Stimulated activated CD4-positive, alpha-beta T cell treated with anti-CD3 and anti-CD28 coated beads, TNF-alpha, amount 100 ng/mL, for 48 hours (primary cell): ENCODE data around the gene CD27.
"Not testable (repeated sequence)": the region's sequence is repeated elsewhere in the genome, so short reads cannot be mapped to it uniquely, and the experiment has no call there.

Experiments used
- DNase-seq, 3 donors: peaks; one replicate each; pipeline ENCODE4 v3.0.0-alpha.2; 2020; ENCODE audit warnings: low read depth in 3 of 3

Gene CD27

DNA sequence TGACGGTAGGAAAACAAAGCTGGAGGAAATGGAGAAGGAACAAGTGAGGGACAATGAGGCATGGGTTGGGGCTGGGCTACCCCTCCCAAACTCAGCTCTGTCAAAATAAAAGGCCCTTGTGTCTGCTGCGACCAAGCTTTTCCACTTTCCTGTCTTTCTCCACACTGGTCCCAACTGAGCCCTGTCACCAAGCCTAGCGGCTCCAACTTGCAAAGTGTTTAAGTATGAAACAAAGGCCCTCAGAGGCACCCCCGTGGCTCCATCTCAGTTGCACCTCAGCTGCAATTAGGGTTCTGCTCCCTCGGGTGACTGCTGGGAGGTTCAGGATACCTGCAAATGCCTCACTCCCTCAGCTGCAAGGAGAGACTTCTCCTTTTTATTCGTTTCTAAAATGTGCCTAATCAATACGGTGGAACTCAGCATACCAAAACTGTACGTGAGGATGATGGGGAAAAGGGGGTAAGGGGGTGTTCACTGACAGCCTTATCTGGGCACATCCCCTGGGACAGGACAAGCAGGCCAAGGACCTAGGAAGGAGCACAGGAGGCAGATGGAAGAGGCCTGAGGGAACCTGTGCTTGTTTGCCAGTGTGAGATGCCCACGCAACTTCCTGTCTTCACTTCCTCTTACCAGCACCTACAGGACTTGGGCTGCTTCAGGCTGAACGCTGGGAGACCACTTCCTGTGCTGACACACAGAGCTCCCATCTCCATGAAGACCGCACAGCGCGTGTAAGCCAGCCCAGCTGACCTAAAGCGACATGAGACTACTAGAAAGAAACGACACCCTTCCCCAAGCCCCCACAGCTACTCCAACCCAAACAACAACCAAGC is 16.9 kb downstream of the CD27 start:
- DNase-seq, result peak; percentile 67 to 82 (median 75)

- DNase-seq, result no peak
Measured at GRCh38 chr12:6462234-6462995, 17.7 kb downstream of the CD27 start.

GRCh38 chr12:6463216-6463615 is 18.5 kb downstream of the CD27 start:
- no peak for DNase-seq

DNA sequence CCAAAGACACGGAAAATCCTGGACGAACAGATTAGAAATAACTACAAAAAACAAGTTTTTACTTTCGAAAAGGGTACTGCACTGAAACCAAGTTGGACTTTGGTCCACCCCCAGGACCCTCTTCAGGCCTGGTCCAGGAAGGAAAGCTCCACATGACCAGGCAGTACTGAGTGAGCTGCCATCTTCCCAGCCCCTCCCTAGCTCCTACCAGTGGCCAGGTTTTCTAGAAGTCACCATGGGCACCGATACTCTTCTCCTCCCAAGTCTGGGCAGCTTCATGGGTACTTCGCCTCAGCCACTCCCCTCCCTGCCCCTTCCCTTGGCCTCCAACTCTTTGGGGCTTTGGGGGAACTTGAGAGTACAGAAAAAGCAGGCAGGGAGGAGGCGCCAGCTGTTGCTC is 19.1 kb downstream of the CD27 start:
- DNase-seq, result no peak

DNA sequence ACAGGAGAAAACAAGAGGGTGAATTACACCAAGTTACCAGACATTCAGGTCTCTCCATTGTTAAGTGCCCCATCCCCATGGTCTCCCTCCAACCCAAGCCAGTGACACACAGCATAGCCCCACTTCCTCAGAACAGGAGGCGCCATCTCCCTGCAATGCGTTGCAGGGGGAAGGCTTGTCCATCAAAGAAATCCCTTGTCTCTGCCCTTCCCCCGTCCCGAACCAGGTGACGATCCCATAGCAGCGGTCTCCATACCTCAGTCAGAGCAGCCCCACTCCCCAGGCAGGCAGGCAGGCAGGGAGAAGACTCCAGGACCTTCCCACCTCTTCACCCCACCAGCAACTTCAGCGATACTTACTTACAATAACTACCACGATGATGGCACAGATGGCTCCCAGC is 19.8 kb downstream of the CD27 start:
- DNase-seq, result no peak

GRCh38 chr12:6465467-6466183 is 20.9 kb downstream of the CD27 start:
- no peak for DNase-seq

GRCh38 chr12:6466184-6466573 is 21.4 kb downstream of the CD27 start:
- DNase-seq, result no peak

DNA sequence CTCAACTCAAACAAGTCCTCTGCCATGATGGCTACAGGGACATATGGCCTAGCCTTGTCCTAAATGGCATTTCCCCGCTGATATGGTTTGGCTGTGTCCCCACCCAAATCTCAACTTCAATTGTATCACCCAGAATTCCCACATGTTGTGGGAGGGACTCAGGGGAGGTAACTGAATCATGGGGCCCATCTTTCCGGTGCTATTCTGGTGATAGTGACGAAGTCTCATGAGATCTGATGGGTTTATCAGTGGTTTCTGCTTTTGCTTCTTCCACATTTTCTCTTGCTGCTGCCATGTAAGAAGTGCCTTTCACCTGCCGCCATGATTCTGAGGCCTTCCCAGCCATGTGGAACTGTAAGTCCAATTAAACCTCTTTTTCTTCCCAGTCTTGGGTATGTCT is 22.0 kb downstream of the CD27 start:
- DNase-seq, result not testable (repeated sequence)

DNA sequence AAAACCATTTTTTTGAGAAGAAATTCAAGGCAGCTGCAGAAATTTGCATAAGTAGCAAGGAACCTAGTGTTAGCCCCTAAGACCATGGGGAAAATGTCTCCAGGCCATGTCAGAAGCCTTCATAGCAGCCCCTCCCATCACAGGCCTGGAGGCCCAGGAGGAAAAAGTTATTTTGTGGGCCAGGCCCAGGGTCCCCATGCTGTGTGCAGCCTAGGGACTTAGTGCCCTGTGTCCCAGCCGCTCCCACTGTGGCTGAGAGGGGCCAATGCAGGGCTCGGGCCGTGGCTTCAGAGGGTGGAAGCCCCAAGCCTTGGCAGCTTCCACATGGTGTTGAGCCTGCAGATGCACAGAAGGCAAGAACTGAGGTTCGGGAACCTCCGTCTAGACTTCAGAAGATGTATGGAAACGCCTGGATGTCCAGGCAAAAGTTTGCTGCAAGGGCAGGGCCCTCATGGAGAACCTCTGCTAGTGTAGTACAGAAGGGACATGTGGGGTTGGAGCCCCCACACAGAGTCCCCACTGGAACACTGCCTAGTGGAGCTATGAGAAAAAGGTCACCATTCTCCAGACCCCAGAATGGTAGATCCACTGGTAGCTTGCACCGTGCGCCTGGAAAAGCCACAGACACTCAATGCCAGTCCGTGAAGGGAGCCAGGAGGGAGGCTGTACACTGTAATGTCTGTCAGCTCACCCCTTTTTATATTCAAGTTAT is 23.0 kb downstream of the CD27 start:
- DNase-seq, result not testable (repeated sequence)

DNA sequence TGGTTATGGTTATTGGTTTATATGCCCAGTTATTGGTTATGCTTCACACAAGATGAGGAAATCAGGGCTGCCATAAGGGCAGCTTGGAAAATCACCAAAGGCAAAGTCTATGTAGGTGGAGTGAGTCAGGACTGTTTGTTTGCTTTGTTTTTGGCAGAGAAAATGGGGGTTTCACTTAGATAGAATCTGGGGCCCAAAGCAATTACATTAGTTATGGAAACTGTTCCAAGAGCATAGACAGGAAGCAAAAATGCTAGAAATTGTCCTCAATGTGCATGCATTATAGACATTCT is 23.5 kb downstream of the CD27 start:
- DNase-seq, result no peak

DNA sequence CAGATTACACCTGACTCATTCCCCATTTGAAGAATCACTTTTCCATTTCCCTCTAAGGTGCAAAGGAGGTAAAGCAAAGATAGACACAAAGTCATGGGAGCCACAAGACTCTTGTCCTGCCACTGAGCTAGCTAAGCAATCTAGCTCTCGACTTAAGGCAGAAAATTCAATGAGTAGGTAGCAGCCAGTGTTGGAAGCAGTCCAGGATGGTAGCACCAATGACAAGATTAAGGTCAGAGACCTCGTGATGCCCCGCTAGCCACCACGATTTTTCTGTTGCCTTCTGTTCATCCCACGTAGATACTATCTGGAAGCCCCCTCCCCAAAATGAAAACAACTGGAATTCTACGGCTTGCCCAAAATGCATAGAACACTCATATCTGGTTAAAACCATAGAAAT is 24.3 kb downstream of the CD27 start:
- no peak for DNase-seq

- no peak for DNase-seq
Measured at GRCh38 chr12:6469609-6470374, 25.0 kb downstream of the CD27 start.

DNA sequence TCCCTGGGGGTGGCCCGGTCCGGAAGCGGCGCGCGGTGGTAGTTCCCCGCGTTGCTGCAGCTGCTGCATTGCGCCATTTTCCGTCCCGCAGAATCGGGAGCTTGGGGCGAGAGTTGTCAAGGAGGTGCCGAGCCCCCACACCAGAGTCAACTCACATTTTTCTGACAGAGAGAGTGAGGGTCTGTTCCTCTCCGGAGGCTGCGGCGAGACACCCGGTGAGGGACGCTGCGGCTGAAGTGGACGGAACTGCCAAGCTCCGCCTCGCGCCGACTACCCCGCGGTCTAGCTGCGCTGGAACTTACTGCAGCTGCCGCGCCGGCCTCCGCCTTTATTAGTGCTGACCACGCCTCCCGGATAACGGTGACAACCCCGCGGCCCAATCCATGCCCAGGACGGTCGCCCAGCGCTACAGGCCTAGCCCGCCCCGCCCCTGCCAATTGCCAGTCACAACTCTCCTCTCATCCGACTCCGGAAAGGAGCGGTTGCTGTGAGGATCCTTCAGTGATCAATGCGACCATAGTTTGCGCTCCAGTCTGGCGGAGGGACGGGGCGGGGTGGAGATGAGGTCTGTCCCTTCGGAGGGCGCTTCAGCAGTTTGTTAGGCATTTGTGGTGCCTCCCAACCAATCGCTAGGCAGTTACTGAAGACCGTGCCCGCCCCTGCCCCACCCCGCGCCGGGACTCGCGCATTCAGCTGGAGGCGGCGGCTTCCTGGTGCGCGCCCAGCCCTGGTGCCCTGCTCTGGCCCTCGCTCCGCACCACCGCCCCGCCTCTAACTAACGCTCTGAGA is 25.8 kb downstream of the CD27 start, which contains the start of gene VAMP1:
Gene VAMP1 (minus strand): TSS at position 303 of the 789 bp plus-strand sequence. CDS start 146 bp downstream, at position 157.
- peak; percentile 96 to 98 (median 96) for DNase-seq

- DNase-seq, result no peak
Measured at GRCh38 chr12:6471989-6472360, 27.2 kb downstream of the CD27 start.

DNA sequence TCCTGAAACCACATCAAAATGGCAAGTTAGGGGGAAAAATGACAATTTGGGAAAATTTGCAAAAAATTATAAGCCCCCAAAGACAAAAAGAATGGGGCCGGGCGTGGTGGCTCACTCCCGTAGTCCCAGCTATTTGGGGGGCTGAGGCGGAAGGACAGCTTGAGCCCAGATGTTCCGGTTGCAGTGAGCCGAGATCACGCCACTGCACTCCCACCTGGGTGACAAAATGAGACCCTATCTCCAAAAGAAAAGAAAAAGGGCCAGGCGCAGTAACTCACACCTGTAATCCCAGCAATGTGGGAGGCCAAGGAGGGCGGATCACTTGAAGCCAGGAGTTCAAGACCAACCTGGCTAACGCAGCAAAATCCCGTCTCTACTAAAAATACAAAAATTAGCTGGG is 27.7 kb downstream of the CD27 start:
- no peak for DNase-seq

DNA sequence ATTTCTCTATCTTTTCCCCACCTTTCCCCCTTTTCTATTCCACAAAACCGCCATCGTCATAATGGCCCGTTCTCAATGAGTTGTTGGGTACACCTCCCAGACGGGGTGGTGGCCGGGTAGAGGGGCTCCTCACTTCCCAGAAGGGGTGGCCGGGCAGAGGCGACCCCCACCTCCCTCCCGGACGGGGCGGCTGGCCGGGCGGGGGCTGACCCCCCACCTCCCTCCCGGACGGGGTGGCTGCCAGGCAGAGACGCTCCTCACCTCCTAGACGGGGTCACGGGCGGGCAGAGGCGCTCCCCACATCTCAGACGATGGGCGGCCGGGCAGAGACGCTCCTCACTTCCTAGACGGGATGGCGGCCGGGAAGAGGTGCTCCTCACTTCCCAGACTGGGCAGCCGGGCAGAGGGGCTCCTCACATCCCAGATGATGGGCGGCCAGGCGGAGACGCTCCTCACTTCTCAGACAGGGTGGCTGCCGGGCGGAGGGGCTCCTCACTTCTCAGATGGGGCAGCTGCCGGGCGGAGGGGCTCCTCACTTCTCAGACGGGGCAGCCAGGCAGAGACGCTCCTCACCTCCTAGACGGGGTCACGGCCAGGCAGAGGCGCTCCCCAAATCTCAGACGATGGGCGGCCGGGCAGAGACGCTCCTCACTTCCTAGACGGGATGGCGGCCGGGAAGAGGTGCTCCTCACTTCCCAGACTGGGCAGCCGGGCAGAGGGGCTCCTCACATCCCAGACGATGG is 30.6 kb downstream of the CD27 start:
- DNase-seq, result not testable (repeated sequence)

DNA sequence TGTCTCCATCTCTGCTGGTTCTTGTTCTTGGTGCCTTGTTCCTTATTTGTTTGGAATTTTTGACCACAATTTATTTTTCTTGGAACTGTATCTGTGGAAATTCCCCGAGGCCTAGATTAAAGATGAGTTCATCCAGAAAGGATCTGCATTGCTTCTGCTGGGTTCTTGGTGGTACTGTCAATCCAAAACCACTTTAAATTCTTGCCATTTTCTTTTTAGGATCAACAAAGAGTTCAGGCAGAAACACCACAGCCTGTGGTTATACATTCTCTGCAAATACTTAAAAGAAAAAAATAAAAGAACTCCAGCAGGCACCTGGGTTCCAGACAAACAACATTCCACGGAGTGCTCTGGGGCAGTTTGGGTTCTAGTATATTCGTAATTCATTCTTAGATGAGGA is 31.7 kb downstream of the CD27 start:
- DNase-seq, result no peak

DNA sequence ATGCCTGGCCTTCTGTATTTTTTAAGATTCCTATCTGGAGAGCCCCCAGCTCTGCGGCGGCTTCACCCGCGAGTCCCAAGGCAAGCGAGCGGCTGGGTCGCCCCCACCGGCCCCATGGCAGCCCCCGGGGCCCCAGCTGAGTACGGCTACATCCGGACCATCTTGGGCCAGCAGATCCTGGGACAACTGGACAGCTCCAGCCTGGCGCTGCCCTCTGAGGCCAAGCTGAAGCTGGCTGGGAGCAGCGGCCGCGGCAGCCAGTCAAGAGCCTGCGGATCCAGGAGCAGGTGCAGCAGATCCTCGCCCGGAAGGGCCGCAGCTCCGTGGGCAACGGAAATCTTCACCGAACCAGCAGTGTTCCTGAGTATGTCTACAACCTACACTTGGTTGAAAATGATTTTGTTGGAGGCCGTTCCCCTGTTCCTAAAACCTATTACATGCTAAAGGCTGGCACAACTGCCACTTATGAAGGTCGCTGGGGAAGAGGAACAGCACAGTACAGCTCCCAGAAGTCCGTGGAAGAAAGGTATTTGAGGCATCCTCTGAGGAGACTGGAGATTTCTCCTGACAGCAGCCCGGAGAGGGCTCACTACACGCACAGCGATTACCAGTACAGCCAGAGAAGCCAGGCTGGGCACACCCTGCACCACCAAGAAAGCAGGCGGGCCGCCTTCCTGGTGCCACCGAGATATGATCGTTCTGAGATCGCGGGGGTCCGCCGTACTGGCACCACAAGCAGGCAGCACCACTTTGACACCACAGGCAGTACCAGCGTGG is 33.0 kb downstream of the CD27 start:
- not testable (repeated sequence) for DNase-seq

DNA sequence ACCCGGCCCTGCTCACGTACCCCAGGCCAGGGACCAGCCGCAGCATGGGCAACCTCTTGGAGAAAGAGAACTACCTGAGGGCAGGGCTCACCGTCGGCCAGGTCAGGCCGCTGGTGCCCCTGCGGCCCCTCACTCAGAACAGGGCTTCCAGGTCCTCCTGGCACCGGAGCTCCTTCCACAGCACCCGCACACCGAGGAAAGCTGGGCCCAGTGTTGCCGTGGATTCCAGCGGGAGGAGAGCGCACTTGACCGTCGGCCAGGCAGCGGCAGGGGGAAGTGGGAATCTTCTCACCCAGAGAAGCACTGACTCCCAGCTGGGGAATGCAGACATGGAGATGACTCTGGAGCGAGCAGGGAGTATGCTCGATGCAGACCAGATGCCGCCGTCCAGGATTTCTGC is 33.7 kb downstream of the CD27 start:
- no peak for DNase-seq
